ENCODE measurements around the gene SCN1A.
"Not testable (repeated sequence)": the region's sequence is repeated elsewhere in the genome, so short reads cannot be mapped to it uniquely, and the experiment has no call there.

The SCN1A gene

GRCh38 chr2:166081131-166081632 is 46.6 kb downstream of the SCN1A start:
- DNase-seq = no peak

GRCh38 chr2:166074430-166074829 is 53.4 kb downstream of the SCN1A start:
- DNase-seq = no peak

- DNase-seq = no peak
Observed at GRCh38 chr2:166074011-166074410, 53.8 kb downstream of the SCN1A start.

GRCh38 chr2:166070231-166070630 is 57.6 kb downstream of the SCN1A start:
- no peak for DNase-seq

- no peak for DNase-seq
Observed at GRCh38 chr2:166068981-166069380, 58.8 kb downstream of the SCN1A start.

- DNase-seq = no peak
Observed at GRCh38 chr2:166067229-166067628, 60.6 kb downstream of the SCN1A start.

GRCh38 chr2:166060191-166060590 is 67.6 kb downstream of the SCN1A start:
- DNase-seq = no peak

- DNase-seq = peak; percentile 52 to 67
Observed at GRCh38 chr2:166057370-166058164, 70.3 kb downstream of the SCN1A start.

- DNase-seq = no peak
Observed at GRCh38 chr2:166044853-166045483, 82.9 kb downstream of the SCN1A start.

- no peak for DNase-seq
Observed at GRCh38 chr2:166042768-166043390, 84.9 kb downstream of the SCN1A start.

GRCh38 chr2:166042356-166042755 is 85.5 kb downstream of the SCN1A start:
- DNase-seq = no peak

GRCh38 chr2:166041613-166042012 is 86.2 kb downstream of the SCN1A start:
- no peak for DNase-seq

GRCh38 chr2:166032361-166032760 is 95.5 kb downstream of the SCN1A start:
- no peak for DNase-seq

GRCh38 chr2:166031054-166031453 is 96.8 kb downstream of the SCN1A start:
- no peak for DNase-seq

- no peak for DNase-seq
Observed at GRCh38 chr2:166025313-166025712, 102.5 kb downstream of the SCN1A start.

GRCh38 chr2:166017208-166017607 is 110.6 kb downstream of the SCN1A start:
- no peak for DNase-seq

GRCh38 chr2:166013878-166014277 is 113.9 kb downstream of the SCN1A start:
- DNase-seq = no peak

- DNase-seq = no peak
Observed at GRCh38 chr2:166011660-166012059, 116.2 kb downstream of the SCN1A start.

GRCh38 chr2:166000401-166000800 is 127.4 kb downstream of the SCN1A start:
- no peak for DNase-seq

- DNase-seq = no peak
Observed at GRCh38 chr2:165990846-165991245, 137.0 kb downstream of the SCN1A start.

- DNase-seq = no peak
Observed at GRCh38 chr2:165989851-165990250, 138.0 kb downstream of the SCN1A start.

GRCh38 chr2:165985120-165985519 is 142.7 kb downstream of the SCN1A start:
- DNase-seq = no peak

- not testable (repeated sequence) for DNase-seq
Observed at GRCh38 chr2:165972161-165972560, 155.7 kb downstream of the SCN1A start.

GRCh38 chr2:165970663-165971062 is 157.2 kb downstream of the SCN1A start:
- DNase-seq = no peak
